NK-92 treated with Interleukin-12 subunit alpha and Interleukin-12 subunit beta, amount 100 ng/mL, for 24 hours (cell line): ENCODE measurements around the gene KCNQ5.
"Not testable (repeated sequence)": the region's sequence is repeated elsewhere in the genome, so short reads cannot be mapped to it uniquely, and the experiment has no call there.

Source experiments
- DNase-seq: peaks from one replicate; lab custom pipeline; 2025; lab: John Stamatoyannopoulos, UW

The KCNQ5 gene

DNA sequence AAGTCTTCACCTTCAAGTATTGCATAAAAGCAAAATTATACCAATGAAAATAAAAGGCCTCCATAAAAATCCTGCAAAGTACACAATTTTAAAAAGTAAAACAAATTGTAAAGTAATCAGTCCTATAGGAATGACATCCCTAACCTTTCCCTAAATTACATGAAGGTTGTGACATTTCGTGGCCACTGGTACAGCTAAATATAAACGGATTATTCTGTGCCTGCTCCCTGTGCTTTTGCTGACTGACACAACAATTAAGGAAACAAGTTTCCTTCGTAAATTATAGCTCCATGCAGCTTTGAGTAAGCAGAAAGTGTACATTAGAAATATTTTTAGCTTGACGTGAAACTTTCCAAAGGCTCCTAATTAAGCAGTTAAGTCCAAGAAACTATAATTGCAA, 222.8 kb downstream of the KCNQ5 start:
- DNase-seq = no peak

DNA sequence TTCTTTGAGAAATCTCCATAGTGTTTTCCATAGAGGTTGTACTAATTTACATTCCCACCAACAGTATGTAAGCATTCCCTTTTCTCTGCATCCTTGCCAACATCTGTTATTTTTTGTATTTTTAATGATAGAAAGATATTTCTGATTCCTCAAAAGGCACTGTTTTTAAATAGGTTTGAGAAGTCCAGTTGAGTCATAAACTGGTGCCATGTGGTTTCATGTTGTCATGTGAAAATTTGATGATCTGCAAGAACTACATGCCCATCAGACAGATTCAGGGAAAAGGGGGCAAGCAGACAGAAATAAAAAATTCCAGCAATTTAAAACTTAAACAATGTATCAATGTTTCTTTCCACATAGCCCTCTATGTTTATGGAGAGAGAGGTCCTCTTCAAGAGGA, 227.5 kb downstream of the KCNQ5 start:
- DNase-seq = no peak

DNA sequence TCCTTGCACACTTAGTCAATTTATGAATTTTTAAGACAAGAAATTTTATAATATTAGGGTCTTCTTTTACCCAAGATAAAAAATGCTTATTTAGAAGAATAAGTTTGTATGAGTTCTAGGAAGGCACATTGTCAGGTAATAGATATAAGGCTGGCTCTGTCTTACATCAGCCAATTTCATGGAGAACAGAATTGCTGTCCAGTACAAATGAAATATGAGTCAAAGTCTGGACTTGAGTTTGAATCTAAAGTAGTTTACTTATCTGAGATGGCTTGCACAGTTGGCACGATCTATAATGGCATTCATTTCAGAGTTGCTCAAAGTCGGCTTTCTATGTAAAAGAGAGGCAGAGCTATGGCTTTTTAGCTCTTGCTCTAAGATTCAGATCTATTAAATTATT, 228.2 kb downstream of the KCNQ5 start:
- no peak for DNase-seq

DNA sequence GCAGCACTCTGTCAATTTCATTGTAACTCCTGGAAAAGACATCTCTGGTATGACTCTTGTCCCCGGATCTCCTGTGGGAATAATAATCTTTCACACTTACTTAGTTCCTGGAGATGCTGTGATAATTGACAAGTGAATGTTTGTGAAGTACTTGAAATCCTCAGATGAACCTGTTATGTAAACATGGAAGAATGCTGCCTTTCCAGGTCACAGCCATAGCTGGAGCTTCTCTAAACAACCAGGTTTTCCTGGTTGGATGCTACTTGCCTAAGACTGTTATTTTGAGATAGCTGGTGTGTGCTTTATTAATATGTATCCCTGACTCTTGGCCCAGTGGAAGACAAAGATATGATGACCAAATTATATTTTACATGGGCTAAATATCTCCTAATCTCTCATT, 228.6 kb downstream of the KCNQ5 start:
- no peak for DNase-seq

DNA sequence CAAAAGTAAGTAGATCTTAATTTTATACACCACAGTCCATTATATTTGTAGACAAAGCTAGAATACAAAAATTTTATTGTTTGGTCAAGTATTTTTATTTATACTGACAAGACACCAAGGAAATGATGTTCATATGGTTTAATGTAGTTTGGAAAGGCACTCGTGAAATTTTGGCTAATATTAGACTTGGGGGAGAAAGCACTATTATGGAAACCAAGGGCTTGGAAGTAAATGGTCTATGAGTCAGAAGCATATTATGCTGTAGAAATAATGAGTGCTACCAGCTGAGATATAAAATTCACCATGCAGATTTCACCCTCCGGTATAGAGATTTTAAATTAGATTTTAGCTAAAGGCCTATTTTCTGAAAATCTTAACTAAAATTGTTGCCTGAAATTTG, 233.6 kb downstream of the KCNQ5 start:
- DNase-seq = no peak

DNA sequence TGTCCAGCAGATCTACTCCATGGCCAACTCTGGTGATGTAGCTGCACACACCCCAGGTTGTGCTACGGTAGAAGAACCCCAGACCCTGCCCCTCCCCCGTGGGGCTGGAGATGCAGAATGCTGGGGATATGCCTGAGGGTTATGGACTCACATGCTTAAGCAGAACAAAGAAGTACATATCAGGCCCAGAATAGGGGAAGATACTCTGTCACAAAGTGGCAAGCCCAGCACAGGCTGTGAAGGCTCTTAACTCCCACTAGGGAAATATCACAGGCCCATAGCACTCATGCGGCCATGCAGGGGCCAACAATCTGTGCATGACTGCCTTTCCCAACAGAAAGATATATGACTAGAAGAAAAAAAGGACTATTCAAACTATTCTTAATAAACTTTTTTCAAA, 234.9 kb downstream of the KCNQ5 start:
- DNase-seq = no peak

DNA sequence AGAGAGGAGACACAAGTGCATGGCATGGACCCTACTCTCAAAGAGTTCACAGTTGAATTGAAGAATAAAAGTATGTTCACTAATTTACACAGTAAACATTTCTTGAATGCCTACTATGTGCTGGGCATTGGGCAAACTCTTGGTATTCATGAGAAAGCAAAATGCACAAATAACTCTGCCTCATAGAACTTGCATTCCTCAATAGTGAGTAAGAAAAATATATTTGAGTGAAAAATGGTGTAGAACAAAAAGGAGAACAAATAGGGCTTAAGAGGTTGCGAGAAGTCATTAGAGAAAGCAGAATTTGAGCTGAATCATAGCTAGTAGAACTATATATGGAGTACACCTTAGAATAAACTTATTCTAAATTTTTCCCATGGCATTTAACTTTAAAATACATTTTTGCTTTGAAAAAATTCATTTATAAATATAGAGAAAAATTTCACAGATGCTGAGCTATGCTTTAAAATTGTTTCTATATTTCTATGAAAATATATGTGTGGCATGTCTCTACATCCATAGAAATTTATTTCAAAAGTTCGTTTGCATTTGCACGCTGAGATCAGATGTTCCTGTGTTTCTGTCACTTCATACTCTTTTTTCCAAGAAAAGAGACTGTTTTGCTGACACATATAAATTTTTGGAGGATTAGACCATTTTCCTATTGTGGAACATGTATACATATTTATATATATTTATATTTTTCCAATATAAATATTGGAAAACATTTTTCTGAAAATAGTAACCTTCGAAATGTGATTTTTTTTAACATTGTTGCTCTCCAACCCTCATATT, 236.1 kb downstream of the KCNQ5 start:
- DNase-seq = no peak

DNA sequence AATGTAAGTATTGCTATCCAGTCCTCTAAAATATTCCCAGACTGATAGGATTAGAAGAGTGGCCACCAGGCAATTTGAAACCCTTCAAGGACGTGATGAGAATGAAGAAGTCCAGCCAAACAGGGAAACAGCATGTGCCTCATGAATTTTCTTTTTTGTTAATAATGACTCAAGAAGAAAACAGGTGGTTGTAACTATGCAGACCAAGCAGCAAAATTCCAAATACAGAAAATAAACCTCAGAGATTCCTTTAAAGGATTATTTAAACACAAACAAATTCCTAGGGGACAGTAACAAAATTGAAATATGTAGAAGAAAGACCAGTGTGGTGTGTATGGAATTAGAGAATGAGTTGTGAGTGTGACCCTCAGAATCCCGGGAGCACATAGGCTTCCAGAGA, 239.2 kb downstream of the KCNQ5 start:
- no peak for DNase-seq

DNA sequence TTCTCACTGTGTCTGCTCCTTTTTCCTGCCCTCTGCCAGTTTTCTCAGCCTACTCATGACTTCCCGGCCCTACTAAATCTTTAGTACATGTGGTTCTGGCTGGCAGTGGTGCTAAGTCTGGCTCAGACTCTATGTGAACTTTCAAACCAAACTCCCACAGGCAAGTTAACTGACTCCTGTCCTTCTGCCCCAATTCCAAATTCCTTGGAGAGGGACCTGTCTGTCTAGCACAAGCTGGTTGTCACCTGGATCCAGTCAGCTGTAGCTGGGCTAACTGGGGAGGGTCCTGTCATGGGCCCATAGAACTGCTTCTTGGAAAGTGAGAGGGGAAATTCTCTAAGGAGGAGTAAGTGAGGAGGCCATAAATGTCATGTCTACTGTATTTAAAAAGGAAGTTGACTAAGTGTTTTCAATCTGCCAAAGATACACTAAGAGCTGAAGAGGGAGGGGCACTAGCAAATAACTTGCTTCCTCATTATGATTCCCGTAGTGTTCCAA, 240.1 kb downstream of the KCNQ5 start:
- DNase-seq = no peak

DNA sequence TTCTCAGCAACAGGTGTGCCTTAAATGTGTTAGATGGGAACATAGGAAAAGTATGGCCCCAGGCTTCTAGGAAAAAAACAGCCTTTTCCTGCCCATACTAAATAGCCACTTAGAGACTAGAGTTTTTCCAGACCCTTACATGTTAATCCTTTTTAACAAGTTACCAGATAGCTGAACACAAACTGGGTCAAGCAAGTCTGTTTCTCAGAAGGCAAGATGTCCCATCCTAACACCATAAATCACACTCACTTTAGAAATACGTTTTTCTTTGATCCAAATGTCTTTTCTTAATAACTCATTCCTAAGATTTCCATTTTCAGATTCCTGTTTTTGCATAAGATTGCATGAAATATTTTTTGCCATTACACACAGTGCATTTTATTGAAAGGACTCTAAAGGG, 241.3 kb downstream of the KCNQ5 start:
- DNase-seq = no peak

DNA sequence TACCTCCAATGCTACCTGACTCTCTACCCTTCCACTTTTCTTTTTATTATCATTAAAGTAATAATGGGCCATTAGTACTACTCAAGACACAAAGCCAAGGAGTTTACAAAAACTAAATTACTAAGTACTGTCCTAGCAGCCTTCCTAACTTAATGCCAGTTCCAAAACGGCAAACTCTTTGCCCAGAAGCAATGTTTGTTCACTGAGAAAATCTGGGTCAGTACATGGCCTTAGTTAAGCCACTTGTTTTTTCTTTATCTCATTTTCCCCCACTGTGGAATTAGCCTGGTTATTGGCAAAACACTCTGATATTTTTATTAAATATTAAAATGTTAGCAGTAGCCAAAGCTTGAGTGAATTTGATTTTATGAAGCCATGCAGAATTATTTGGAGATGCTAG, 242.4 kb downstream of the KCNQ5 start:
- no peak for DNase-seq

DNA sequence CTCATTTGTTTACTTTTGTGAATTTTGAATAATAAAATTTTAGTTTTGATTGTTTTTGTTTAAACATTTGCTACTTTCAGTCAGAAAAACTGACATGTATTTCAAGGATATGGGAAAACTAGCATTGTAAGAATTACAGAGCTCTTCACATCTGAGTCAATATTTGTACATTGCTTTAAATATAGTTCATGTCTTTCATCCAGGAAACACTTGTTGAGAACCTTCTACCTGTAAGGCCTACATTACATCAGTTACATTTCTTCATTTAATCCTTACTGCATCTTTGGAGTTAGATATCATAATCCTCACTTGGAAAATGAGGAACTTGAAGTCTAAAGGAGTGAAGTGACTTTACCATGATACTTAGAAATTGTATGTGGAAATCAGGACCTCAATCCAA, 242.9 kb downstream of the KCNQ5 start:
- DNase-seq = no peak

DNA sequence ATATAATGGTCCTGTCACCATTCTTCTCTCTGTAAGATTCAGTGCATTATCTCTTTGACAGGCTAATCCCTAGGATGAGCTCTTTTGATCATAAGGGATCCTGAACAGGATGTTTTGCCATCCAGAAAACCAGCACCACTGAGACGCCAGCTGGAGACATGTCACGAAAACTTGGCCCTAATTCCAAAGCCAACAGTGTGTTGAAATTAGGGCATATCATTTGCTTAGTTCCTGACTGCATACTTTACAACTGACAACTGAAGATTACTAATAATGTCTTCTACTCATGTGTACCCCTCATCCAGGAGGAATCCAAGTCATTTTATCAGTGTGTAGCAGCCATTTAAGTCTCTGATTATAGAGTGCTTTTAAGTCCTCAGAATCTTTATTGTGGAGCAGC, 243.6 kb downstream of the KCNQ5 start:
- DNase-seq = no peak

DNA sequence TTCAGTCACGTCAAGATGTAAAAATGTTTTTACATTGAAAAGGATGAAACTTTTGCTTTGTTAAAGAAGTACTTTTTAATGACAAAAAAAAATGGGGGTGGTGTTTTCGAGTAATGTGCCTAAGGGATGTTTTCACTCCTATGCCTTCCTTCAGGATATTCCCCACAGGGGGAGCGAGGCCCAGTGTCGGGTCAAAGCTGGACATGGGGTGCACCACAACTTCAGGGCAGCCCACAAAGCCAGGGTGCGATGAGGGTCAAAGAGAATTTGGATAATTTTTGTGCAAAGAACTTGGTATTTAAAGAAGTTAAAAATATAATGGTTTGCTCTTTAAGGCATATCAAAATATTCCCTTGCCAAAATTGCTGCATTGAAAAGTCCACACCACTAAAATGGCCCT, 247.8 kb downstream of the KCNQ5 start:
- no peak for DNase-seq

DNA sequence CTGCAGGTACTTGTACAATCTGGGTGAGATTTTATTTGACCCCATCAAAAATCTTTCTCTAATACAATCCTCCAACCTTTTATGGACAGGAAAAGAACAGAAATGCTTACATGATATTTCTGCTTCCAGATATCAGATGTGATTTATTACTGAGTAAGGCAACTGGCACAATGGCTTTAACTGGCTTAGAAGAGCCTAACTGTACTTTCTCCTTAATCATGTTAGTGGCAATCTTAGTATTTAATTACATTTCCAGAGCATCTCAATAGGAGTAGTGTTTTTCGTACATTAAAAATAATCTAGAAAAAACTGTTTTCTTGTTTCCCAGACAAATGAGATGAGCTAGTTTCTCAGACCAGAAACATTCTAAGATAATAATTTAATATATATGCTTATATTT, 251.6 kb downstream of the KCNQ5 start:
- DNase-seq = no peak

DNA sequence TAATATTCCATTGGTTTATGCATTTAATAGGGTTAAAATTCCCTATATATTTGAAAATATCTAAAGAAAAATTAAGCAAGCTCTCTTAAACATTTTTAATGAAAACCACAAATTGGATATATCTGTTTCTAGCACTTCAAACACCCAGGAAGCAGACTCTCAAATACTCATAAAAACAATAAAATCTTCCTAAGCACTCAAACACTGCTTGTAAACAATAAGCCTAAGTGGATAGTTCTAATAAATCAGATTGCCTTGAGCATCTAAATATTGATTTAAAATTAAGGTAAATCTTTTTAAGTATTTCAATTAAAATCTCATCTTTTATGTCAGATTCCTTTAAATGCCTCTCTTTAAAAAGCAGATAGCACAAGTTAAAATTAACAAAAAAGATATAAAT, 254.4 kb downstream of the KCNQ5 start:
- DNase-seq = no peak

DNA sequence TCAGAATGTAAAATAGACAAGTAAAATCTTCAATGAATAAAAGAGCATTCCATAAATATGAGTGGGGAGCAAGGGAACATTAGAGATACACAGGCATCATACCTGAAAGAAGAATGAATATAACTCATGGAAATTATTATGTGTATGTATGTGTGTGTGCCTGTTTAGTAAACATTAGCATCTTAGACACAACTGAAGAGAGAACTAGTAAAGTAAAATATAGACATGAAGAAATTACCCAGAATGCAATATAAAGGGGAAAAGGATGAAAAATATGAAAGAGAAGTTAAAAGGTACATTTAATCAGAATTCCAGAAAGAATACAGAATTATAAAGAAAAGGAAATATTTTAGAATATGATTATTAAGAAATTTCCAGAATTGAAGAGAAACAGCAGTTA, 264.3 kb downstream of the KCNQ5 start:
- no peak for DNase-seq

DNA sequence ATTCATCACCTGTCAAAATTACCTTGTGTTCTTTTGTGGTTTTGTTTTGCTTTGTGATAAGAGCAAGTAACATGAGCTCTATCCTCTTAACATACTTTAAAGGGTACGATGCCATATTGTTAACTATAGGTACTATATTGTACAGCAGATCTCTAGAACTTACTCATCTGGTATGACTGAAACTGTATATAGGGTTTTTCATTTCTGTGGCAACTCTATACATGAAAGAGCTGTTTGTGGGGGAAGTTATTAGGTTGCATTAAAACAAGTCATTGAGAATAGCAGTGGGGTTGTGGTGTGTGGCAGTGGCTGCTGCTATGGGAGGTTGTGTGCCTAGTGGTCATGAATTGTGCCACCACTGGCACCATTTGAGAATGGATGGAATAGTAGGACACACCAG, 268.4 kb downstream of the KCNQ5 start:
- no peak for DNase-seq

DNA sequence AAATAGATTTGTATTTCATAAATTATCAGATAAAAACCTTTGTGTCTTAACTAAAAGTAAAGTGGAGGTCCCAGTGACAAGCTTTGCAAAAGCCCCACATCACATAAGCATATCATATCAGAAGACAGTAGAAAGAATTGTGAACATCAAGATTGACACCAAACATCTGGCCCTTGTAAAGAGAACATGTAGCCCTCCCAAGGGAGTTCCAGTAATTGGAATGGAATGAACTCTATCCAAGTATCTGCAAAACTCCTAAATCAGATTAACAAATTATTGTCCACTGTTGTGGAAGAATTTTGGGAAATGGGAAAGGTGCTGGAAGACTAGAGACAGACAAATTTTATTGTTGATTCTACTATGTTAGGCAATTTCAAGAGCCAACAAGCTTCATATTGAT, 268.8 kb downstream of the KCNQ5 start:
- DNase-seq = no peak

DNA sequence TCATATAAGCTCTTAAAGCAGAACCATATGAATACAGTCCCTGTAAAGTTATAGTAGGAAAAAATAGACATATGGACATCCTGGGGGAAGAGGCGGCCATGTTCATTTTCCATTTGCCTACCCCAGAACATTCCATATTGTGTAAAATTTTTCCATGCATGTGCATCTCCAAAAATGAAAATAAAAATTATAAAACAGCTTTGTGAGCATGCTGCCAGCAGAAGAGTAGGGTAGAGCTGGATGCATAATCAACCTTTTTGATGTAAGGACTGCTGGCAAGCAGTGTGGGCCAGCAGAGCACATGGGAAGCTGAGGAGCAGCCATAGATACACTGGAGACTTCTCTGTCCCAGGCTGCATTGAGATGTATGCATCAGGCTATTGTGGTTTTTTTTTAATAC, 271.0 kb downstream of the KCNQ5 start:
- no peak for DNase-seq

DNA sequence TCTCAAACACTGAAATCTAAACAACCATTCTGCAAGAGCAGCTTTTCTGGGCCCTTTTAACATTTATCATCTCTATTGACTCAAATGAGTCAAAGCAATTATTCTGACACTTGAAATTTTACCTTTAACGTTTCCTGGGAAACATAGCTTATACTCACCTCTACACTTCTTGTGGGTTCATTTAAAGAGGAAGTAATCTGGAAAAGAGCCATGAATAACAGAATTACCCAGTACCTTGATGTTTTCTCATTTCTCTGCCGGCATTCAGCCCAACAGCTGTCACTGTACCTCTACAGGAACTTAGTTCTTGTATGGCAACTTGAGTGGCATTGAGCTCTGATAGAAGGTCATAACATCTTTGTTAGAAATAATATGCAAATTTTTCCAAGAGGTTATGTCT, 272.2 kb downstream of the KCNQ5 start:
- no peak for DNase-seq

DNA sequence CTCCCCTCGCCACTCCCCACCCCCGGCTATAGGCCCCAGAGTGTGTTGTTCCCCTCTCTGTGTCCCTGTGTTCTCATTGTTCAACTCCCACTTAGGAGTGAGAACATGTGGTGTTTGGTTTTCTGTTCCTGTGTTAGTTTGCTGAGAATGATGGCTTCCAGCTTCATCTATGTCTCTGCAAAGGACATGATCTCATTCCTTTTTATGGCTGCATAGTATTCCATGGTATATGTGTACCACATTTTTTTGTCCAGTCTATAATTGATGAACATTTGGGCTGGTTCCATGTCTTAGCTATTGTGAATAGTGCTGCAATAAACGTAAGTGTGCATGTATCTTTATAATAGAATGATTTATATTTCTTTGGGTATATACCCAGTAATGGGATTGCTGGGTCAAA, 276.4 kb downstream of the KCNQ5 start:
- DNase-seq = not testable (repeated sequence)

DNA sequence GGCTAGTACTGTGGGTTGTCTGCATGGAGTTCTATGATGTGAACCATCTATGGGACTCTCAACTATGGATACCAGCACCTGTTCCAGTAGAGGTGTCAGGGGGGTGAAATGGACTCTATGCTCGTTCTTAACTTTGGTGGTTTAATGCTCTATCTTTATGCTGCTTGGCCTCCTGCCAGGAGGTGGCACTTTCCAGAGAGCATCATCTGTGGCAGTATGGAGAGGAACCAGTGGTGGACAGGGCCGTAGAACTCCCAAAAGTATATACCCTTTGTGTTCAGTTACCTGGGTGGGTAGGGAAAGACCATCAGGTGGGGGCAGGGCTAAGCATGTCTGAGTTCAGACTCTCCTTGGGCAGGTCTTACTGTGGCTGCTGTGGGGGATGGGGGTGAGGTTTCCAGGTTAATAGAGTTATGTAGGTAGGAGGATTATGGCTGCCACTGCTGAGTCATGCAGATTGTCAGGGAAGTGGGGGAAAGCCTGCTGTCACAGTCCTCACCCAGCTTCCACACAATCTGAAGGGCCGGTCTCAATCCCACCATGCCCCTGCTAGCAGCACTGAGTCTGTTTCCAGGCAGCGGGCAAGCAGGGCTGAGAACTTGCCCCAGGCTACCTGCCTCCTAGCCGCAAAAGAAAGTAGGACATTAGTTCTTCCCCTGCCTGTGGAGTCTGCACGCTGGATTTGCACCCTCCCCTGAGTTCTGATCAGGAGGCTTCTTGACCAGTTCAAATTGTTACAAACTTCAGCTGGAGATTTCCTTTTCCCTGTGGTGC, 284.0 kb downstream of the KCNQ5 start:
- DNase-seq = no peak
